Right hindlimb (tissue), 1 donor: ENCODE data around the gene FAM9C.
"Not testable (repeated sequence)": the region's sequence is repeated elsewhere in the genome, so short reads cannot be mapped to it uniquely, and the experiment has no call there.

Experiments
- DNase-seq: peaks from one replicate; pipeline ENCODE4 v3.0.0-alpha.2; 2018

The FAM9C gene

GRCh38 chrX:13074297-13075262 lies 30.2 kb upstream of the FAM9C start:
- DNase-seq, result no peak

- no peak for DNase-seq
Measured at GRCh38 chrX:13069771-13070416, 25.5 kb upstream of the FAM9C start.

DNA sequence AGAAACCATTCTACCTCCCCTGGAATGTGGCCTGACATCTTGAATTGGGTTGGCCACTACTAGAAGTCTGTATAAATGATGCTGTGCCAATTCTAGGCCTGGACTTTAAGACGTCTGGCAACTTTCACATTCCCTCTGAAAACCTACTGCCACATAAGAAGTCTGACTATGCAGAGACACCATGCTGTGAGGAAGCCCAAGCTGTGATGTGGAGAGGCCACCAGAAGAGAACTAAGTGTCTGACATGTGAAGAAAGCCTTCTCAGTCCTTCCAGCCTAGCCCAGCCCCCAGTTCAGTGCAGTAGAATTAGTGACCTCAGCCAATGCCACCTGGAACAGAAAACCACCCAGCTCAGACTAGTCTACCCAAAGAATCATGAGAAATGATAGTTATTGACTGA lies 24.2 kb upstream of the FAM9C start:
- no peak for DNase-seq

DNA sequence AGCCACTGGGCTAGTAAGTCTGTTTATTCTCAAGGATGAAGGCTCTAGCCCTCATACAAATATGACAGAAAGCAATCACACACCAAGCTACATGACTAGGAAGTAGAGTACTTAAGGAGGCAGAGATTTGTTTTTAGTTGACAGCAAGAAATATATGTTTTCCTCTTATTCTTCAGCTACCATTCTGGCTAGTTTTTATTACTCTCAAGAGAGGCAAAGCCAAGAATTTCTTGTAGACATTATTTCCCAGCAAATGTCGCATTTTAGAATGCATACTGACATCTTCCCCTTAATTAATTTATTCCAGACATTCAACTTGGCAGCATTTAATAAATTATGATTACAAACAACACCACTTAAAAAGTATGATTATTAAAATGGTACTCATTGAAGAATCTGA lies 23.4 kb upstream of the FAM9C start:
- DNase-seq, result no peak

GRCh38 chrX:13066391-13066790 lies 22.0 kb upstream of the FAM9C start:
- no peak for DNase-seq

DNA sequence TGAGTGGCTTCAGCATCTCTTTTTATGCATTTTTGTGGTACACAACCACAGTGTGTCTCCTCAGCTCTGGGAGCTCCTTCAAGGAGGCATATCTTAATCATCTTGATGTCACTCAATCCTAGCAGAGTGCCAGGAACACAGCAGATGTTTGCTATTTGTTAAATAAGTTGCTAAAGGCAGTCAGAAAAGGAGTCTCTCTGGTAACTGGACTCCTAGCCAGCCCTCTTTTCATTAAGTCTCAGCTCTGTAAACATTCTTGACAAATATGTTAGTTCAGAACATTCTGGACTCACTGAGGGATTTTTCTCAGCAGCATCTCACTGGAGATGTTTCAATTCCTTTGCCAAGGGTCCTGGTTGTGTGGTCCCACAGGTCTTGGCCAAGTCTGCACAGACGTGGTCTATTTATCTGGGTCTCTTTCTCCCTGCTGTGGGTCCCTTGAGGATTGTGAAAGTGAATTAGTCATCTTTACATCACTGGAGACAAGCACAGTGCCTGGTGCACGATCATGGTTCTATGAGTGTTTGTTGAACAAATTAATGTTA lies 20.3 kb upstream of the FAM9C start:
- DNase-seq, result no peak

GRCh38 chrX:13063124-13063523 lies 18.7 kb upstream of the FAM9C start:
- not testable (repeated sequence) for DNase-seq

GRCh38 chrX:13062331-13062730 lies 17.9 kb upstream of the FAM9C start:
- not testable (repeated sequence) for DNase-seq

GRCh38 chrX:13061215-13061708 lies 16.8 kb upstream of the FAM9C start:
- not testable (repeated sequence) for DNase-seq

GRCh38 chrX:13059637-13060499 lies 15.4 kb upstream of the FAM9C start:
- no peak for DNase-seq

- no peak for DNase-seq
Measured at GRCh38 chrX:13055486-13055885, 11.1 kb upstream of the FAM9C start.

GRCh38 chrX:13053171-13053570 lies 8.8 kb upstream of the FAM9C start:
- DNase-seq, result no peak

DNA sequence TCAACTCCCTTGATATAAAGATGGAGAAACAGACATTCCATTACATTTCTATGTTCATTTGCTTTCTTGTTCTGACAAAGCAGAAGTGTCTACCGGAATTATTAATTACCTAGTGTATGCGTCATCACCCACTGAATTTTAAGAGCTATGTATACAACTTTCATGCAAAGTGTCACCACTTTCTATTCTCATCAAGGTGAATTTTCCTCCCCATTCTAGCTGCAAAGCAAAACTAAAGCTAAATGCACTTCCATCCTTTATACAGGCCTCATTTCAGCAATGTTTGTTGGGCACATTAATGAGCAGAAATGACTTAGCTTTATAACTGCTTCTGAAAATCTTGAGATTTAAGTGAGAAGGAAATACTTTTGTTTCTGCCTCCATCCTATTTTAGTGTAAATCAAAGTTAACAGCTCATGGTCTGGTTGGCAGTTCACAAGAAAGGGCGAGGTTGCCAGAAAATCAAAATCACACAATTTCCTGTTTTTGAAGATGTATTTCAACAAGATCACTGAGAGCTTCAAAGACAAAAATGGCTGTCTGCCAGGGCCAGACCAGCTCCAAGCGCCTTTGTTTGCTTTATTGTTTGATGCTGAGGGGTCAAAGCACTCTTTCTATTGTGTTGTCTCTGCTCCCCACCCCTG lies 7.2 kb upstream of the FAM9C start:
- no peak for DNase-seq

GRCh38 chrX:13051167-13051528 lies 6.7 kb upstream of the FAM9C start:
- DNase-seq, result no peak

- DNase-seq, result no peak
Measured at GRCh38 chrX:13050151-13050550, 5.7 kb upstream of the FAM9C start.

- DNase-seq, result no peak
Measured at GRCh38 chrX:13048280-13048679, 3.9 kb upstream of the FAM9C start.

- no peak for DNase-seq
Measured at GRCh38 chrX:13047759-13048158, 3.3 kb upstream of the FAM9C start.

- DNase-seq, result no peak
Measured at GRCh38 chrX:13046141-13046855, 1.9 kb upstream of the FAM9C start.

GRCh38 chrX:13043938-13044337 lies 482 bp downstream of the FAM9C start:
- no peak for DNase-seq

DNA sequence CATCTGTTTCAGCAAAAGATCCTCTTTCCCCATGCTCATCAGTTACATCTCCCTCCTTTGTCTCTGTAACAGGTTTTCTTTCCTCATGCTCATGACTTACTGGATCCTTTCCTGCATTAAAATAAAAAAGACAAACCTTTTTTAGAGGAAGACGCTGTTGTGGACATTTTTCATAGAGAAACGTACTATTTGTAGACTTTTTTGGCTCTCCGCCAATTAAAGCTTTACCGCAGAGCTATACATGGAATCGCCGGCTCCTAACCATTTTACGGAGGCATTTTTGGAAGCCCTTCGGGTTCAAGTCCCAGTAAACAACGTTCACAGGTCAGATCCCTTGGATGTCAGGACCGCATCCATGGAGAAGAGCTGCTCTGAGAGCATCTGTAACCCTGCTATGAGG lies 1.3 kb downstream of the FAM9C start:
- no peak for DNase-seq

DNA sequence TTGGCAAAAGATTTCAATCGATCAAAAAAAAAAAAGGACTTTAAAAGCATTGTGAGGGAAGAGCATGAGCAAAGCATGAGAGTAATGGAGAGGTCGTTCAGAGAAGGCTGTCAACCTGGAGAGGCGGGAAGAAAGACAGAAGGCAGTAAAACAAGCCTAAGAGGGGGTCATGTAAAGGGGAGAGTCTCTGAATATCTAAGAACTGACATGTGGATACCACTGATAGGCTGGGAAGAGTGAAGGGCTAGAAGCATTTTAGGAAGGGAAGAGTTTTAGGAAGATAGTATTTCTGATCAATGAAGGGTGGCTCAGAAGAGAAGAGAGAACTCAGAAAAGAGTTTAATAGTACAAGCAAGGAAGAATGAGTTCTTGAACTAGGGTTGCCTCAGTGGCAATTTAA lies 7.5 kb downstream of the FAM9C start:
- no peak for DNase-seq

DNA sequence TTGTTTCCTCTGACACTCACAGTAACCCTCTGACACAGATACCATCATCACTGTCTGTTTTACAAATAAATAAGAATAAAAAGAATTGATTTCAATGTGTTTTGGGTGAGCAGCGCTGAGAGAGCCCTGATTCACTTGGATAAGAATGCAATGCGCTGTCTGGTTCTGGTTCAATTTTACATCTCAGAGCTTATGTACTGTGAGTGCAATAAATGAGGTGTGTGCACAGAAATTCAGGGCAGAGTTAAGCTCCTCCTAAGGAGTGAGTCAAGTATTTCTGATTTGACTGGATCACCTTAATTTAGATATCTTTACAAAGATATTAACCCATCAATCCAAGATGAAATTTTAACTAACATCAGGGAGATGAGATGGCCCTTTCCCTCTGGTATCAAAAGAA lies 11.2 kb downstream of the FAM9C start:
- DNase-seq, result no peak
